GM19463 (cell line): Measurements from ENCODE around the gene TRABD.
"Not testable (repeated sequence)": the region's sequence is repeated elsewhere in the genome, so short reads cannot be mapped to it uniquely, and the experiment has no call there.

ENCODE experiments used
- ATAC-seq: cut with Tn5 transposase; IDR thresholded peaks from one replicate; pipeline ENCODE4 v1.9.1; 2021; ENCODE audit warnings: mild to moderate bottlenecking, moderate library complexity; ENCODE audit not compliant: unreplicated experiment

TRABD gene

DNA sequence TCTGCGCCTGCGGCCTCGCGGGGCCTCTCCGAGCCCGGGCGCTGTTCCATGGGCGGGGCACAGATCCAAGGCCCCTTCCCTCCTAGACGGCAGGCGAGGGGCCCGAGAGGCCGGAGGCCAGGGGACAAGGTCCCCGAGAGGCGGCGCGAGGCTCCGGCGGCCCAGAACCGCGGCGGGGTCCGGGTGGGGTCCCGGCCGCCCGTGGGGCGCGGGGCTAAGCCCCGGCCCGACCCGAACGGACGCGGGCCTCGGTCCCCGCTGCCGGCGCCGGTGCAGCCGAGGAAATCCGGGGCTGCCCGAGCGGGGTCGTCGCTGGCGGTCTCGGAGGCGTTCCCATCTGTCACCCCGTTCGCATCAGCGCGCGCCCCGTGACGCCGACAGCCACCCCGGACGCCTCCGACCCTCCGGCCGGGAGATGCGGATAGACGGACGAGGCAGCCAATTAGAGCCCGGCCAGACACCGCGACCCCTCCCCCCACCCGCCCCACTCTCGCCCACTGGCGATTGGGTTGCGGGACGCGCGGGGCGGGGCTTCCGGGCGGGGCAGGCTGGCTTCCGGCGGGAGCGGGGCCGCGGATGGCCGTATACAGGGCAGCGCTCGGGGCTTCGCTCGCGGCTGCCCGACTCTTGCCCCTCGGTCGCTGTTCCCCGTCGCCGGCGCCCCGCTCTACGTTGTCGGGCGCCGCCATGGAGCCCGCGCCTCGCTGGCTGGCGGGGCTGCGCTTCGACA is 14.9 kb downstream of the TRABD start, which contains the start of gene SELENOO:
TSS of gene SELENOO (plus strand) at position 551 of the 730 bp plus-strand sequence. CDS start at position 577, 26 bp downstream.
- ATAC-seq, result peak; percentile 74

DNA sequence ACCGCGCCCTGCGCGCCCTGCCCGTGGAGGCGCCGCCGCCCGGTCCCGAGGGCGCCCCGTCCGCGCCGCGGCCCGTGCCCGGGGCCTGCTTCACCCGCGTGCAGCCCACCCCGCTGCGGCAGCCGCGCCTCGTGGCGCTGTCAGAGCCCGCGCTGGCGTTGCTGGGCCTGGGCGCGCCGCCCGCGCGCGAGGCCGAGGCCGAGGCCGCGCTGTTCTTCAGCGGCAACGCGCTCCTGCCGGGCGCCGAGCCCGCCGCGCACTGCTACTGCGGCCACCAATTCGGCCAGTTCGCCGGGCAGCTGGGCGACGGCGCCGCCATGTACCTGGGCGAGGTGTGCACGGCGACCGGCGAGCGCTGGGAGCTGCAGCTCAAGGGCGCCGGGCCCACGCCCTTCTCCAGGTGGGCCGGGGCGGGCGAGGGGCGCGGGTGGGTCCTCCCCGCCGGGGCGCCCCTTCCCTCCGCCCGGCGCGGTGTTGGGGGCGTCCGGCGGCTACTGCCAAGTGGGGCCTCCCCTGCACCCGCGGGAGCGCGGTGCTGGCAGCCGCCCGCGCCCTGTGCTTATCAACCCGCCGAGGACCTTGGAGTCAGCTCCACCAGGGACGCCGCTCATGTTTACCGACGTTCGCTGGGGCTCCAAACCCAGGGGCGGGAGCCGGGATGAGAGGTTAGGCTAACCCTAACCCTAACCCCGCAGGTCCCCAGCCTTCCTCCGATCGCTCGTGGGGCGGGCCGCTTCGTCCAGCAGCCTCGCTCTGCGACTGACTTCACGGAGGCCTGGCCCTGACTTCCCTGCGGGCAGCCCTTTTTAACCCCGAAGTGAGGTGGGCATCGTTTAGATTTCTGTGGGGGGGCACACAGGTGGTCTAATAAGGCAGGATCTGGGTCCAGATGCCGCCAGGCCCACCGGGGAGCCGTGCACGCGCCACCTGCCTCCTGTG is 15.7 kb downstream of the TRABD start:
- ATAC-seq, result peak; percentile 20

DNA sequence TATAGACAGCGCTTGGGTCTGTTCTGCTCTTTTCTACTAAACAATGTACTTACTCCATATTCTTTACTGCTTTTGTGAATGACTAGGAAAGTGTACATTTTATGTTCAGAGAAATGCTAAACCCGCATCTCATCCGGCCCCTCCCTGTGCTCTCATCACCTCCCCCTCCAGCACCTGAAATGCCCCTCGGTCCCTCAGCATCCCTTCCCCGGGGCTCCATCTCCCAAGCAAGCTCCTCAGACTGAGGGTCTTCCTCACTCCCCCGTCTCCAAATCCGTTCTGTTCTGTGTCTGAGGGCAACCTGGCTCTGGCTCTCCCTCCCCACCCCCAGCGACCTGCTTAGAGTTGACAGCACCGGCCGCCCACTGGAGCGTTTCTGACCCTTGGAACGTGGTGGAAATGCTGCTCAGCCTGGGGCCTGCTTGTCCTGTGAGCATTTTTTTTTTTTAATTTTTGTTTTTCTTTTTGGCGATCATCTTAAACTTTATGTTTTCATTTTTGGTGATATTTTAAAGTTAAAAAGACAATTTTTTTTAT is 16.5 kb downstream of the TRABD start:
- no peak for ATAC-seq

DNA sequence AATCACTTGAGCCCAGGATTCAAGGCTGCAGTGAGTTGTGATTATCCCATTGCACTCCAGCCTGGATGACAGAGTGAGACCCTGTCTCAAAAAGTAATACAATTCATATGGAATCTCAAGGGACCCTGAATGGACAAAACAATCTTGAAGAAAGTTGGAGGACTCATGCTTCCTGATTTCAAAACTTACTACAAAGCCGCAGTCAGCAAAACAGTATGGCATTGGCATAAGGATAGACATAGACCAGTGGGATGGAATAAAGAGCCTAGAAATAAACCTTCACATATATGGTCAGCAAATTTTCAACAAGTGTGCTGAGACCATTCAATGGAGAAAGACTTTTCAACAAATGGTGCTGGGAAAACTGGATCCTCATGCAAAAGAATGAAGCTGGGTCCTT is 17.6 kb downstream of the TRABD start:
- no peak for ATAC-seq

DNA sequence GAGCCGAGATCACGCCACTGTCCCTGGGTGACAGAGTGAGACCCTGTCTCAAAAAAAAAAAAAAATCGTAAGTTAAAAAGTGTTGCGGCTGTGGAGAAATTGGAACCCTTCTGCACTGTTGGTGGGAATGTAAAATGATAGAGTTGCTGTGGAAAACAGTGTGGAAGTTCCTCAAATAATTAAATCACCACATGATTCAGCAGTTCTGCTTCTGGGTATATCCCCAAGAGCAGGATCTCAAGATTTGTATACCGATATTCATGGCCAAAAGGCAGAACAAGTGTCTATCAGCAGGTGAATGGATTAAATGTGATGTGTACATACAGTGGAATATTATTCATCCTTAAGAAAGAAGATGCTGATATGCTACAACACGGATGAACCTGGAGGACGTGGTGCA is 18.9 kb downstream of the TRABD start:
- no peak for ATAC-seq

DNA sequence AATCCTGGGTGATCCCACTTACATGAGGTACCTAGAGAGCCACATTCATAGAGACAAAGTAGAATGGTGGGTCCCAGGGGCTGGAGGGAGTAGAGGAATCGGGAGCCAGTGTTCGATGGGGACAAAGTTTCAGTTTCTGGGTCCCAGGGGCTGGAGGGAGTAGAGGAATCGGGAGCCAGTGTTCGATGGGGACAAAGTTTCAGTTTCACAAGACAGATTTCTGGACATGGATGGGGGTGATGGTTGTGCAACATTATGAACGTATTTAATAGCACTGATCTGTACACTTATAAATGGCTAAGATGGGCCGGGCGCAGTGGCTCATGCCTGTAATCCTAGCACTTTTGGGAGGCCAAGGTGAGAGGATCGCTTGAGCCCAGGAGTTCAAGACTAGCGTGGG is 19.3 kb downstream of the TRABD start:
- ATAC-seq, result not testable (repeated sequence)

DNA sequence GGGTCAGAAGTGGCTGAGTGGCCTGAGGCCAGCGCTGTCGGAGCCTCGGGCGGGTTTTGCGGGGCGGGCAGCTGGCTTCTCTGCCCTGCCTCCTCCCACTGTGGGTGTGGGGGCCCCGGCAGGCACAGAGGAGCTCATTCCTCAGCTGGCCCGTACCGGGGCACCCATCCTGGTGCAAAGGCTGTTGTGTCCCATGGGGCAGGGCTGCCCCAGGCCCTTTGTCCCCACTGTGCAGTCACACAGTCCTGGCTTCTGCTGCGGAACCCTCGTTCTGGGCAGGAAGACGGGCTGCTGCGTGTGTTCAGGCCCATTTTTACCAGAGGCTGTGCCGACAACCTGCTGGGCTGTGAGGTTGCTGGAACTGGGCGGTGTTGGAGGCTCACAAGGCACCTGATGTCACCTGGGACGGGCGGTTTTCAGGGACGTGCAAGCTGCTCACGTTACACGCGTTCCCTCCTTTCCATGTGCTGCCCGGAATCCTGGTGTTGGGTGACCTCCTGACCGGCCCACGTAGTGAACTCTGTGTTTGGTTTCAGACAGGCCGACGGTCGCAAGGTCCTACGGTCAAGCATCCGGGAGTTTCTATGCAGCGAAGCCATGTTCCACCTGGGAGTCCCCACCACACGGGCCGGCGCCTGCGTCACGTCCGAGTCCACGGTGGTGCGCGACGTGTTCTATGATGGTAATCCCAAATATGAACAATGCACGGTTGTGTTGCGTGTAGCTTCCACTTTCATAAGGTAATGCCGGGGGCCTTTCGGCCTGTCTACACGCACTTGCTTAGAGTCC is 20.3 kb downstream of the TRABD start:
- ATAC-seq, result no peak

DNA sequence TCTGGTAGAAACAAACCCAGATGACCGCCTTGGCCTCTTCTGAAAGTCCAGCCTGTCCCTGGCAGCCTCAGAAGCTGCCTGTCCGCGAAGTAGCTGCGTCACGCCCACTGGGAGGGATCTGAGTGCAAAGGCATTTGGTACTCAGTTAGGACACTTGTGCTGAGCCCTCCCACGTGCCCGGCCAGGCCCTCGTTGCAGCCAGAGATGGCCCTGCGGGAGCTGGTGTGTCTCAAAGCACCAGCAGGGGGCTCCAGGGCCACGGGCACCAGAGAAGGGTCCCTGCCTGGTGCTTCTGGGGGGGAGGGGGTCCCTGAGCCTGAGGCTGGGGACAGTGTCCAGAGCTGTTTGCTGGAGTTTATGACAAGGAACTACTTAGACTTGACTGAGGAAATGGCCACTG is 20.9 kb downstream of the TRABD start:
- no peak for ATAC-seq

DNA sequence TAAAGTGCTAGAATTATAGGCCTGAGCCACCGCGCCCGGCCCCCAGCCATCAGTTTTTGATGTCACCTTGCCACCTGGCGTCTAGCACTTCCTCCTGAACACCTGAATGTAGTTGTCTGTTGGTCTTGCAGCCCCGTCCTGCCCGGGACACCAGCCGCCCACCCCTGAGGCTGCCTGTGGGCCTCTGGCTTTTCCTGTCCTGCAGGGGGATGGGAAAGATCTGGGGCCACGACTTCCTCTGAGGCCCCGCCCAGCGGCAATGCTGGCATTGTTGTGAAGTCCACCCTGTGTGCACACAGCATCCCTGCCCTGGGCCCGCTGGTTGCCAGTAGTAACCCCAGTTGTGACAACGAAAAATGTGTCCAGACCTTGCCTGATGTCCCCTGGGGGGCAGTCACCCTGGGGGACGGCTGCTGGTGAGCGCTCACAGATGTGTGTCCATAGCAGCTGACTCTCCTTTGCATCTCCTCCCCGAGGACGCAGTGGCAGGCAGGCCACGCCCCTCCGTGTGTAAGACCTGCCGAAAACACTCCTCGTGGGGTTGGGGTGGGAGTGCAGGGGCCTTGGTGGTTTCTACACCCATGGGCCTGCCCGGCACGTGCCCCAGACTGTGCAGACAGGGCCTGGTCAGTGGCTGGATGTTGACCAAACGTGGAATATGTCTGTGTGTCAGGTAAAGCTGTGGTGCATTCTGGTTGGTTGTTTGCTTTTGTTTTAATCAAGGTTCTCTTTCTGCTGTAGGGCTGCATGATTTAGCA is 21.8 kb downstream of the TRABD start:
- ATAC-seq, result no peak

DNA sequence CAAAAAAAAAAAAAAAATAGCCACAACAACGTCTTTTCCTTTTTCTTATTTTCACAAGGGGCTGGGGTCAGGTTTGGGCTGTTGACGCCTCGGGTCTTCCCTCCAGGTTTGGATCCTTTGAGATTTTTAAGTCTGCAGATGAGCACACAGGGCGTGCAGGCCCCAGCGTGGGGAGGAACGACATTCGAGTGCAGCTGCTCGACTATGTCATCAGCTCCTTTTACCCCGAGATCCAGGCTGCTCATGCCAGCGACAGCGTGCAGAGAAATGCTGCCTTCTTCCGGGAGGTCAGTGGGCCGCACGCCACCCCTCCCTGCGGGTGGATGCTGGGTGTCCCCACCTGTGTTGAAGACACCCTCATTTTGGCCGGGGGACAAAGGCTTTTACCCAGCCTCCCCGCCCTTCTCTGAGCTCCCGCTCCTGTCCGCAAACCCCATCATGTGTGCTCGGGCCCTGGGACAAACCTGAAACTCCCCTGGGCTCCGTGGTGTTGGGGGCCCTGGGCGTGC is 22.8 kb downstream of the TRABD start:
- no peak for ATAC-seq

DNA sequence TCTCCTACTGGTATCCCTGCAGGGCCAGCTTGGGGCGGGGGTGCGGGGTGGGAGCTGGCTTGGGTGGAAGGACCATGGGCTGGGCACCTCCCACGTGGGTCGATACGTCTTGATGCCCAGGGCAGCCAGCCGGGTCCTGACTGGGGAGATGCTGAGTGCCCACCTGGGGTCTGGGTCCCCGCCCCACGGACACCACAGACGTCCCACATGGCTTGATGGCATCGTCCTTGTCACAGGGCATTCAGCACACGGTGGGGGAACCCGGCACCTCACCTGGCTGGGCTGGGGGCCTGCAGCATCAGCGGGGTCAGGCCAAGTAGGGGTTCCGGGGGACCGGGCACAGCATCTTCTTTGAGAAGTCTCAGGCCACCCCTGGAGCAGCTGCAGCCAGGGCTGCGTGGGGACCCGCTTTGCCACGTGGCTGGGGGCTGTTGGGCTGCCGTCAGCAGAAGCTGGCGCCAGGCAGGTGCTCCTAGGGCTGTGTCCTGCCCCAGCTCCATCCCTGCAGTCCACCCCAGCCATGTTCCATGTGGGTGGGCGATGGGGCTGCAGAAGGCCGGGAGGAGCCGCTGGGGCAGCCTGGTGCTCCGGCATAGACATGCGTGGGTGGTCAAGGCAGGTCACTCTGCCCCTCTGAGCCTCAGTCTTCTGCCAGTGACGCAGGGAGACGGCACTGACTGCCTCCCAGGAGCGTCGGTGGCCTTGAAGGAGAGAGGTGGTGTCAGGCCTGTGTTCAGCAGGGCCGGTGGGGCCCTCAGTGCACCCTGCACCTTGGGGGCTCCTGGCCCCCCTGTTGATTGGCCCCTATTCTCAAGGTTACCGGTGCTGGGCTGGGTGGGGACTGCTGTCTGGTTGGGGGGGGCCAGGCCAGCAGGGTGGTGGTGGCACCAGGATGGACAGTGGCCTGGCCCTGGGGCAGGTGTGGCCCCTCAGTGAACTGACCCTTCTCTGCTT is 23.5 kb downstream of the TRABD start:
- no peak for ATAC-seq

DNA sequence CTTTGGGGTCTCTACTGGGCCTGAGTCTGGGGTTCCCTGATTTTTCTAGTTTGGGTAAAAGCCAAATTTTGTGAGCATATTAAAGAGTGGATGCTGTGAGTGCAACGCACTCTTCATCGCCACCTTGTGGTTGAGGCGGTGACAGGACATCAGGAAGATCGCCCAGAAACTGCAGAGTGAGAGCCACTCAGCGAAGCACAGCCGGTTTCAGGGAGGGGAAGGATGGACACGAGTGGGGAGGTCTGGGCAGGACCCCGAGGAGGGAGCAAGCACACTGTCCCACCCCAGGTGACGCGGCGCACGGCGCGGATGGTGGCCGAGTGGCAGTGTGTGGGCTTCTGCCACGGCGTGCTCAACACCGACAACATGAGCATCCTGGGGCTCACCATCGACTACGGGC is 24.2 kb downstream of the TRABD start:
- ATAC-seq, result no peak

DNA sequence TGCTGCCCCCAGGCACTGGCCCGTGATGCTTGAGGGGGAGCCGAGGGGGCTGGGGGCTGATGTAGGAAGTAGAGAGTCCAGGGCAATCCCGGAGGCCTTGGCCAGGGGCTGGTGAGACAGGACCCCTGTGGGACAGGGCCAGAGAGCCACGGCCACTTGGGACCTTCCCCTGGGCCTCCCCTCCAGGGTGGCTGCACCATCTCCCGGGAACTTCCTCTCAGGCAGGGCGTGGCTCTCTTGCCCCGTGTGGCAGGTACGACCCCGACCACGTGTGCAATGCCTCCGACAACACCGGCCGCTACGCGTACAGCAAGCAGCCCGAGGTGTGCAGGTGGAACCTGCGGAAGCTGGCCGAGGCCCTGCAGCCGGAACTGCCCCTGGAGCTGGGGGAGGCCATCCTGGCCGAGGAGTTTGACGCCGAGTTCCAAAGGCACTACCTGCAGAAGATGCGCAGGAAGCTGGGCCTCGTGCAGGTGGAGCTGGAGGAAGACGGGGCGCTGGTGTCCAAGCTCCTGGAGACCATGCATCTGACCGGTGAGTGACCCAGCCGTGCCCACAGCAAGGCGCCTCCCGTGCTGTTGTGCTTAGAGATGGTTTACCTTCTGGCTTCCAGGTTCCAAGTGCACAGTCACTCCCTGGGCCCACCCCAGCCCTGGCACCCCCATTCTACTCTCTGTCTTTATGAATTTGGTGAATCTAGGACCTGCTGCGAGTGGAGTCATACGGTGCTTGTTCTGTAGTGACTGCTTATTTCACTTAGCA is 24.8 kb downstream of the TRABD start:
- no peak for ATAC-seq

DNA sequence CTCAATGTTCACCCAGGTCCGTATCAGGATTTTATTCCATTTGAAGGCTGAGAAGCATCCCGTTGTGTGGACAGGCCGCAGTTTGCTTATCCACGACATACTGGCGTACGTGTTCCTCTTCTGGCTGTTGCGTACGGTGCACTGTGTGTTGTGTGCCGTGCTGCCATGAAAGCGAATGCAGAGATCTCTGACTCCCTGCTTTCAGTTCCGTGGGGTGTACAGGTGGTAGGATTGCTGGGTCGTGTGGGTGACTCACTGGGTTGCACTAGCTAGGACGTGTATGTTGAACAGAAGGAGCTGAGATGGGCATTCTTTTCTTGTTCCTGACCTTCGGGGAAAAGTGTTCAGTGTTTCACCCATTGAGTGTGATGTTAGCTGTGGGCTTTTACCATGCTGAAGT is 25.4 kb downstream of the TRABD start:
- no peak for ATAC-seq

DNA sequence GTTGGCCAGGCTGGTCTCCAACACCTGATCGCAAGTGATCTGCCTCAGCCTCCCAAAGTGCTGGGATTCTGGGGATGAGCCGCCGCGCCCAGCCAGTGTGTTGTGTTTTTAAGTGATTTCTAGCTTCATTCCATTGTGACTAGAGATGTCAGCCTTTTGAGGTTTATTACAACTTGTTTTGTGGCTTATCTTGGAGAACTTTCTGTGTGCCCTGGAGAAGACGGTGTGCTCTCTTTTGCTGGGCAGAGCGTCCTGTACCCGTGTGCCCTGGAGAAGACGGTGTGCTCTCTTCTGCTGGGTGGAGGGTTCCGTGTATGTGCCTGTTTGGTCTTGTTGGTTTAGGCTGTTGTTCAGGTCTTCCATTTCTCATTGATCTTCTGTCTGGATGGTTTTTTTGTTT is 27.6 kb downstream of the TRABD start:
- no peak for ATAC-seq

DNA sequence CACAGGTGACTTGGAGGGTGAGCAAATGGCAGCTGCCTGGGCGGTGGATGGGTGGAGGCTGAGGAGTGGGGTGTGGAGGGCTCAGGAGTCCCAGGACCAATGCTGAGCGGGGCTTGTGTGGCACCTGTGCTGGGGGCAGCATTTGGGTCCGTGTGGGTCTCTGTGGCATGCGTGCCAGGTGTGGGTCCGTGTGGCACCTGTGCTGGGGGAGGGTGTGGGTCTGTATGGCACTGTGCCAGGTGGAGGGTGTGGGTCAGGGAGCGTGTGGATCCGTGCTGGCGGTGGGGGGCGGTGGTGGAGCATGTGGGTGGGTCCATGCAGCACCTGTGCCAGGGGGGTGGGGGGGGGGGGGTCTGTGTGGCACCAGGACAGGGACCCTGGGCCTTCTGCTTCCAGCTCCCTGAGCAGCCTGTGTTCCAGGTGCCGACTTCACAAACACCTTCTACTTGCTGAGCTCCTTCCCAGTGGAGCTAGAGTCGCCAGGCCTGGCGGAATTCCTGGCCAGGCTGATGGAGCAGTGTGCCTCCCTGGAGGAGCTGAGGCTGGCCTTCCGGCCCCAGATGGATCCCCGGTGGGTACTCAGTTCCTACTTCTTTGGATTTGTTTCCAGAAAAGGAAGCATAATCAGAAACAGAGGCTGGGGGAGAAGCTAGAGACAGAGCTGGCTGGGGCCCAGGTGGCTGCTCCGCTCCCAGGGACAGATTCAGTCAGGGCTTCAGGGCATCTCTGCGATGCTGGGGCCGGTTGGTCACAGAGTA is 29.8 kb downstream of the TRABD start:
- ATAC-seq, result no peak

DNA sequence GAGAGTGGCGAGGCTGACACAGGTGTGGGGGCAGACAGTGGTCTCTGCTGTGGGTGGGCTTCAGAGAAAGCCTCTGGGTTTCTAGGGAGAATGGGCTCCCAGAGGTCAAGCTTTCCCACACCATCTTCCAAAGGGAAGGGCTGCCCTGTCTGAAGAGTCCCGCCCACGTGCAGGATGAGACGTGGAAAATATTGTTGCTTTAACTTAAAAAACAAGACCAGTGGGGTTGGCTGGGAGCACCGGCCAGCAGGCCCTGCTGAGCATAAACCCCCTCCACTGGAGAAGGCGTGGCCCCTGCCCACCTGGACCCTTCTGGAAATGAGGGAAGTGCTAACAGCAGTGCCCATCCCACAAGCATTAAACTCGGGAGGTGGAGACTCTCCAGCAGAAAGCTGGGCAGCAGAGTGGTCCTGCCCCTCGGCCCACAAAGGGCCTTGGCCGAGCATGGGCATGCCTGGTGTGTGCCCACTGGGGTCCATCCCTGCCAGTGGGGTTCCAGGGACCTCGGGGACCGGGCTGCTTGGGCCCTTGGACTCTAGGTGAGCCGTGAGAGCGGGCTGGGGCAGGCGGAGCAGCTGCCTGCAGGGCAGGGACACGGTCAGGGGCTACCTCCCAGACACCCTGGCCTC is 30.5 kb downstream of the TRABD start:
- no peak for ATAC-seq
